ENCODE results near the gene RNFT2. TPM values are rescaled to one million over a fixed set of nuclear protein-coding genes. Genes with fewer than 3 reads are reported as not detected.

The RNFT2 gene
- 2.2 TPM for total RNA-seq

- DNase-seq (ENCODE audit: low read depth in 2 of 3, low spot score in 2 of 3), result peak; percentile 95 to 99 (median 99)
Measured at GRCh38 chr12:116737774-116738657, at the start of gene RNFT2, which contains the start of gene SPRING1. Gene RNFT2, plus strand, starts transcription at chr12:116738315. Its CDS starts 2,183 bp downstream, at chr12:116740498. Gene SPRING1, minus strand, starts transcription at chr12:116738069. Its CDS starts 169 bp downstream, at chr12:116737900.

GRCh38 chr12:116689521-116689920, 48.6 kb upstream of the RNFT2 start:
- DNase-seq (ENCODE audit: low read depth in 2 of 3, low spot score in 2 of 3), result peak in 2 of 3 donors; percentile 61 to 88

GRCh38 chr12:116689979-116690744, 48.0 kb upstream of the RNFT2 start:
- peak in 1 of 3 donors; percentile 59 for DNase-seq (ENCODE audit: low read depth in 2 of 3, low spot score in 2 of 3)

GRCh38 chr12:116691205-116691604, 46.9 kb upstream of the RNFT2 start:
- no peak for DNase-seq (ENCODE audit: low read depth in 2 of 3, low spot score in 2 of 3)

GRCh38 chr12:116691636-116692035, 46.5 kb upstream of the RNFT2 start:
- no peak for DNase-seq (ENCODE audit: low read depth in 2 of 3, low spot score in 2 of 3)

- DNase-seq (ENCODE audit: low read depth in 2 of 3, low spot score in 2 of 3), result no peak
Measured at GRCh38 chr12:116692605-116693004, 45.5 kb upstream of the RNFT2 start.

GRCh38 chr12:116693286-116694227, 44.6 kb upstream of the RNFT2 start:
- peak in 1 of 3 donors; percentile 33 for DNase-seq (ENCODE audit: low read depth in 2 of 3, low spot score in 2 of 3)

GRCh38 chr12:116694653-116695463, 43.3 kb upstream of the RNFT2 start:
- no peak for DNase-seq (ENCODE audit: low read depth in 2 of 3, low spot score in 2 of 3)

- DNase-seq (ENCODE audit: low read depth in 2 of 3, low spot score in 2 of 3), result no peak
Measured at GRCh38 chr12:116695464-116695725, 42.7 kb upstream of the RNFT2 start.

- peak in 2 of 3 donors; percentile 40 to 66 for DNase-seq (ENCODE audit: low read depth in 2 of 3, low spot score in 2 of 3)
Measured at GRCh38 chr12:116697305-116697704, 40.8 kb upstream of the RNFT2 start.

- DNase-seq (ENCODE audit: low read depth in 2 of 3, low spot score in 2 of 3), result no peak
Measured at GRCh38 chr12:116697716-116698115, 40.4 kb upstream of the RNFT2 start.

- no peak for DNase-seq (ENCODE audit: low read depth in 2 of 3, low spot score in 2 of 3)
Measured at GRCh38 chr12:116698116-116698515, 40.0 kb upstream of the RNFT2 start.

- no peak for DNase-seq (ENCODE audit: low read depth in 2 of 3, low spot score in 2 of 3)
Measured at GRCh38 chr12:116698554-116699075, 39.5 kb upstream of the RNFT2 start.

GRCh38 chr12:116700066-116700465, 38.0 kb upstream of the RNFT2 start:
- no peak for DNase-seq (ENCODE audit: low read depth in 2 of 3, low spot score in 2 of 3)

GRCh38 chr12:116701432-116701831, 36.7 kb upstream of the RNFT2 start:
- no peak for DNase-seq (ENCODE audit: low read depth in 2 of 3, low spot score in 2 of 3)

- DNase-seq (ENCODE audit: low read depth in 2 of 3, low spot score in 2 of 3), result peak; percentile 37 to 77 (median 57)
Measured at GRCh38 chr12:116703214-116703795, 34.8 kb upstream of the RNFT2 start.

- DNase-seq (ENCODE audit: low read depth in 2 of 3, low spot score in 2 of 3), result no peak
Measured at GRCh38 chr12:116707751-116708150, 30.4 kb upstream of the RNFT2 start.

GRCh38 chr12:116708826-116709756, 29.0 kb upstream of the RNFT2 start:
- DNase-seq (ENCODE audit: low read depth in 2 of 3, low spot score in 2 of 3), result peak; percentile 28 to 75 (median 49)
